ENCODE data around the gene POU6F2.

DNA sequence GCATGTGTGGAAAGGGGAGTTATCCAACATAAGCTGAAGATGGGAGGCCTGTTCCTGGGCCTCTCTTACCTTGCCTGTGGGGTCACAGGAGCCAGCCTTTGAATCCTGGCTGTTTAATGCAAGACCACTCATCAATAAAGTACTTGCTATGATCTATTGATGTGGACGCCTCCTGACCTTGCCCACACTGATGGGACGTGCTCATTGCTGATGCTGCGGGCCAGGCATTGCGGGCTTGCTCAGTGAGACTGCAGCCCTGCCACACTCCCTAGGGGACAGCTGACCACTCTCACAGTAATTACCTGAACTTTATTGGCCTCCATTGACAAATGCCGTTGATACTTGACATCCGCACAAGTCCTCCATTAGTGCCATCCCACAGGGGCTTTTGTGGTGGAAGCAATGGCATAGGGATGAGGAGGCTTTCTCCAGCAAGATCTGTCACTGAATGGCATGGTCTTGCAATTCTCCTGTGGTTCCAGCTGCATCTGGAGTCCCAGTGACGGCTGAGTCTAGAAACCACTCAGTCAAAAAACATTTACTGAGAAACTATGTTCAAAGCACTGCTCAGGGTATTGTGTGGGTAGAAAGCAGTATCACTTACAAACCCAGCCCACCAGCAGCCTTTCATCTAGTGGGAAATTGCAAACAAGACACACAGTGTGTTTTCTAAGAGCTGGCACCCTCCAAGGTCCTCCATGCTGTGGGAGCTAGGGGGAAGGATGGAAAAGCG lies 453.4 kb downstream of the POU6F2 start:
- TF ChIP-seq, protein P1, sequence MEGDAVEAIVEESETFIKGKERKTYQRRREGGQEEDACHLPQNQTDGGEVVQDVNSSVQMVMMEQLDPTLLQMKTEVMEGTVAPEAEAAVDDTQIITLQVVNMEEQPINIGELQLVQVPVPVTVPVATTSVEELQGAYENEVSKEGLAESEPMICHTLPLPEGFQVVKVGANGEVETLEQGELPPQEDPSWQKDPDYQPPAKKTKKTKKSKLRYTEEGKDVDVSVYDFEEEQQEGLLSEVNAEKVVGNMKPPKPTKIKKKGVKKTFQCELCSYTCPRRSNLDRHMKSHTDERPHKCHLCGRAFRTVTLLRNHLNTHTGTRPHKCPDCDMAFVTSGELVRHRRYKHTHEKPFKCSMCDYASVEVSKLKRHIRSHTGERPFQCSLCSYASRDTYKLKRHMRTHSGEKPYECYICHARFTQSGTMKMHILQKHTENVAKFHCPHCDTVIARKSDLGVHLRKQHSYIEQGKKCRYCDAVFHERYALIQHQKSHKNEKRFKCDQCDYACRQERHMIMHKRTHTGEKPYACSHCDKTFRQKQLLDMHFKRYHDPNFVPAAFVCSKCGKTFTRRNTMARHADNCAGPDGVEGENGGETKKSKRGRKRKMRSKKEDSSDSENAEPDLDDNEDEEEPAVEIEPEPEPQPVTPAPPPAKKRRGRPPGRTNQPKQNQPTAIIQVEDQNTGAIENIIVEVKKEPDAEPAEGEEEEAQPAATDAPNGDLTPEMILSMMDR (tag by site-specific recombination; IDR thresholded peaks at IDR 0.05) = no peak
- TF ChIP-seq ZNF274 (IDR thresholded peaks at IDR 0.05; ENCODE audit: low read length) (no peak), ZNF274 (tag by site-specific recombination; IDR thresholded peaks at IDR 0.05; ENCODE audit: borderline replicate concordance) (no peak), ZNF701 (tag by site-specific recombination; IDR thresholded peaks at IDR 0.05) (no peak), ZNF76 (tag by site-specific recombination; IDR thresholded peaks at IDR 0.05; ENCODE audit: borderline replicate concordance, low read depth) (no peak), KLF7 (tag by site-specific recombination; IDR thresholded peaks at IDR 0.05; ENCODE audit: borderline replicate concordance) (no peak), ZNF114 (tag by site-specific recombination; IDR thresholded peaks at IDR 0.05) (no peak), ZNF776 (tag by site-specific recombination; IDR thresholded peaks at IDR 0.05; ENCODE audit: borderline replicate concordance) (no peak), SP2 (tag by site-specific recombination; IDR thresholded peaks at IDR 0.05) (no peak)
- TF ChIP-seq, protein P2, sequence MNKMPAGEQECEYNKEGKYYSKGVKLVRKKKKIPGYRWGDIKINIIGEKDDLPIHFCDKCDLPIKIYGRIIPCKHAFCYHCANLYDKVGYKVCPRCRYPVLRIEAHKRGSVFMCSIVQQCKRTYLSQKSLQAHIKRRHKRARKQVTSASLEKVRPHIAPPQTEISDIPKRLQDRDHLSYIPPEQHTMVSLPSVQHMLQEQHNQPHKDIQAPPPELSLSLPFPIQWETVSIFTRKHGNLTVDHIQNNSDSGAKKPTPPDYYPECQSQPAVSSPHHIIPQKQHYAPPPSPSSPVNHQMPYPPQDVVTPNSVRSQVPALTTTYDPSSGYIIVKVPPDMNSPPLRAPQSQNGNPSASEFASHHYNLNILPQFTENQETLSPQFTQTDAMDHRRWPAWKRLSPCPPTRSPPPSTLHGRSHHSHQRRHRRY (tag by site-specific recombination; IDR thresholded peaks at IDR 0.05) = no peak
- TF ChIP-seq, protein P3, sequence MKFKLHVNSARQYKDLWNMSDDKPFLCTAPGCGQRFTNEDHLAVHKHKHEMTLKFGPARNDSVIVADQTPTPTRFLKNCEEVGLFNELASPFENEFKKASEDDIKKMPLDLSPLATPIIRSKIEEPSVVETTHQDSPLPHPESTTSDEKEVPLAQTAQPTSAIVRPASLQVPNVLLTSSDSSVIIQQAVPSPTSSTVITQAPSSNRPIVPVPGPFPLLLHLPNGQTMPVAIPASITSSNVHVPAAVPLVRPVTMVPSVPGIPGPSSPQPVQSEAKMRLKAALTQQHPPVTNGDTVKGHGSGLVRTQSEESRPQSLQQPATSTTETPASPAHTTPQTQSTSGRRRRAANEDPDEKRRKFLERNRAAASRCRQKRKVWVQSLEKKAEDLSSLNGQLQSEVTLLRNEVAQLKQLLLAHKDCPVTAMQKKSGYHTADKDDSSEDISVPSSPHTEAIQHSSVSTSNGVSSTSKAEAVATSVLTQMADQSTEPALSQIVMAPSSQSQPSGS (tag by site-specific recombination; IDR thresholded peaks at IDR 0.05; ENCODE audit: low read depth) = no peak

Data from HEK293 (cell line).